ENCODE data around the gene SMAP1.

SMAP1 gene

DNA sequence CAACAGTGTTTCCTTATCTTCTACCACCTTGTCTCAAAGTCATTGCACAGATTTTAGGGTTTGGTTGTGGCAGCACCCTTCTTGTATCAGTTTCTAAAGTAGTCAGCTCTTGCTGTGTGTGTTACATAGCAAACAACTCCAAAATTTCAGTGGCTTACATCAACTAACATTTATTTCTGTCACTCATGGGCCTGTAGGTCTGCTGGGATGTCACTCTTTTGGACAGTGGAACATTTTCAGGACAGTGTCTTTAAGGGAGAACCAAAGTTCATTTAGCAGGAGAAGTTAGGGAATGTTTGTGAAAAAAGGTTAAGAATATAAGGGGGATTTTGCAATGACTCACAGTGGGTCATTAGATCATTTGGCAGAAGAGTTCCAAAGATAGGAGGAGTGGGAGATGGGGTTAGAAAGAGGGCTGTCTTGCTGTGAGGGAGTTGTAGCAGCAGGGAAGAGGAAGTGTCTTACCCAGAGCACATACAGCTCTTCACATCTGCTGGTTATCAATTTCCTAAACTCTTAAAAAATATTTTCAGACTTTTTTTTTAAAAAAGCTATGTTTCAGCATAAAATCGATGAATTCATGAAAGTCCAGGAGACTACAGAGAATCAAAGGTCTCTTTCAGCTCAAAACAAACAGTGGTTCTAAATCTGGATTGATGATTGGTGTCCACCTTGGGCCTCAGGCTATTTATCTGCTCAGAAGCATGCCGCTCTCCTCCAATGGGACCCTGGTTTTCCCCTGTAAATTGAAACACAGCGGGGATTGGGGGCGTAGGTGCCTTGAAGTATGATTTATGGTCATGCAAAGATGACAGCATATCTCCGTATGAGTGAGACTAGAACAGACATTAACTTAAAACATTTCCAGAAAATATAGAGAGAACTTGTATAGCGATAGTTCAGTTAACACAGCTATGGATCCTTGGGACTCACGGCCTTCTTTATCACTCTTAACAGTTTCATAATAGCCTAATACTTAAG, 171.9 kb downstream of the SMAP1 start:
- H3K4me3 ChIP-seq (ENCODE audit: low read depth, low read length): no peak overlapping the region

DNA sequence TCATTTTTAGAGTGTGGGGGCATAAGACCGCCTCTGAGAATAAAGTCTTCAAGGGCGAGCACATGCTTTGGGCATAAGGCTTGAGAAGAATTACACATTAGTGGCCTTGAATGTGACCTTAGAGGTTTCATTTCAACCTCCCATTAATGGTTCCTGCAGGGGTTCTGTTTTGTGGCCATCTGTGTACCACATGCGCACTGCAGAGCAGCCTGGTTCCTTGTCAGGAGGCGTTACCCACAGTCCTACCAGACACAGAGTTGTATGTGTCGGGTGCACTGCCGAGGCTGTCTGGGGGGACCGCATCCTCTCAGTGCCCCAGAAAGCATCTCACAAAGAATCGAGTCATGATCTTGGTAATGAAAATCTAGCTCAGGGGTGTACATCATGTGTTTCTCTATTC, 173.4 kb downstream of the SMAP1 start:
- H3K4me3 ChIP-seq (ENCODE audit: low read depth, low read length): no peak overlapping the region

GRCh38 chr6:70842541-70842940, 174.9 kb downstream of the SMAP1 start:
- H3K4me3 ChIP-seq (ENCODE audit: low read depth, low read length): no peak overlapping the region

- no peak overlapping the region for H3K4me3 ChIP-seq (ENCODE audit: low read depth, low read length)
Observed at GRCh38 chr6:70843328-70843918, 175.7 kb downstream of the SMAP1 start.

DNA sequence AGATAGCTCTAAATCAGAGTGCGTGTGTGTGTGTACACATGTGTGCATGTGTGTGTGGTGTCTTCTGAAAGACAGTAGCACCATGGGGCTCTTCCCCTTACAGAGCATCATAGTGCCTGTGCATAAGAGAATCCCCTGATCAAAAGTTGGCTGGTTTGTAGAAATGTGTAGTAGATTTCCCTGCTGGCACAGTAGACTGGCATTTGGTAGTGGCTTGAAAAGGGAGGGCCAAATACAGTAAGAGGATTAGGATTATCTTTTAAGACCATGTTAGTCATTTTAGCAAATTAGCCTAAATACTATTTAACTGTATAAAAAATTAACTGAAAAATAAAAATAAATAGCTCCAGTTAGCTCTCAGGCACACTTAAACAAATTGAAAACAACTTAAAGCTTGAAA, 176.6 kb downstream of the SMAP1 start:
- no peak overlapping the region for H3K4me3 ChIP-seq (ENCODE audit: low read depth, low read length)

DNA sequence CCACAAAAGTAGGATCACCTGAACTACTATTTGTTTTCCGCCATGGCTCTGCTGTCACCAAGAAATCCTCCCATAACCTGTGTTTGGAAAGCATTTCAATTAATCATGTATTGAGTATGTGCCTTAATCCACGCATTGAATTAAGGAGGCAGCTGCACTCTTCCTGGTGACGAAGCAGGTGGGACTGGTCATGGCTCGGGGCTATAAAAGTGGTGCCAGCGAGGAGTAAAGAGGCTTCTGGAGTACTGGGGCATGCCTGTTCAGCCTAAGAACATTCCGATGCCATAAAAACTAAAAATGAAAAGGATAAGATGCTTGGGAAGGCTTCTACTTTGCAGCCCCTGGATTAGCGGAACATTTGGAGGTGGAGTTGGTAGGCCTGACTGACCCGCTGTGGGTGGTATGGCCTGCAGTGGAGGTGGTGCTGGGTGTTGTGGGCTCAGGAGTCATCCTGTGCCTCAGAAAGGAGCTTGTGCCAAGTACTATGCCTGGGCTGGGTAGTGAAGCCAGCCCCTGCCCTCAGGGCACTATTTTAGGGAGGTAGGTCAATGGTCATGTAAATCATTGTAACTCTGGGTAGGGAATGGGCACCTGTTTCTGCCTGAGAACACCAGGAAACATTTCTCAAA, 178.6 kb downstream of the SMAP1 start:
- no peak overlapping the region for H3K4me3 ChIP-seq (ENCODE audit: low read depth, low read length)

DNA sequence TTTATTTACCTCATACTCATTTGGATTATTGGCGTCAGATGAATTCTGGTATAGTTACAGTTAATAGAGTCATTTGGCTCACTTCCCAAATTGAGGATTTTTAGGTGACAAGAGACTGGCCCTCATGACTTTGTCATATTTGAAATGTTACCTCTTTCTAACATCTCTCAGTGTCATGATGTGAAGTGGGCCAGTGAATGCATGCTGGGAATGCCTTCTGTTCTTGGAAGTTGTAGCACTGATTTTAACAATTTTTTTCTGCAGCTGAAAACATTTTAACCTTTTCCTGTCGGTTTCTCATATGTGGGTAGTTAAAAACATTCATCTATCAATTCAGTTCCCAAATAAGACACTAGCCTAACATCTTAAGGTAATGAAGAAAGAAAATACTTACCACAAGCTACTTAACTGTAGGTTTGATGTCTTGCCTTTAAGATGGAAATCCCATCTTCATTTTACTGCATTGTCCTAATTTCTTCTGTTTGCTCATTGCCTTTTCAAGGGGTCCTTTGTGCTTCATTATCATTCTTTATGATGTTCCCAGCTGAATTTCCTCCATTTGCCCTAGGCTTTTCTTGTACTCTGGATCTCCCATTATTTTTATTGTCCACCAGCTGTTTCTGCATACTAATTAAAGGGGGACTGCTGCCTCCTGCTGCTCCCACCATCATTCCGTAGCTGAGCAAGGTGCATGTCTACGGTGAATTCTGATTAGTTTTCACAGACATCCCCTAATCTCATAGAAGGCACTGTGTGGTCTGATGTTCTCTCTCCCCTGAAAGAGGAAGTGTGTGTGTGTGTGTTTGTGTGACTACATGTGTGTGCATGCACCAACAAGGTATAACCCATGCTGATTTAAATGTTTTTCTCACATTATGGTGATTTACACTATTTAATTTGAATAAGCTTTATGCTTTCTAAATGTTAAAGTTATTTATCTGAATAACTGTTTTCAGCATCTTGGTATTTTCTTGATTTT, 179.7 kb downstream of the SMAP1 start:
- no peak overlapping the region for H3K4me3 ChIP-seq (ENCODE audit: low read depth, low read length)

DNA sequence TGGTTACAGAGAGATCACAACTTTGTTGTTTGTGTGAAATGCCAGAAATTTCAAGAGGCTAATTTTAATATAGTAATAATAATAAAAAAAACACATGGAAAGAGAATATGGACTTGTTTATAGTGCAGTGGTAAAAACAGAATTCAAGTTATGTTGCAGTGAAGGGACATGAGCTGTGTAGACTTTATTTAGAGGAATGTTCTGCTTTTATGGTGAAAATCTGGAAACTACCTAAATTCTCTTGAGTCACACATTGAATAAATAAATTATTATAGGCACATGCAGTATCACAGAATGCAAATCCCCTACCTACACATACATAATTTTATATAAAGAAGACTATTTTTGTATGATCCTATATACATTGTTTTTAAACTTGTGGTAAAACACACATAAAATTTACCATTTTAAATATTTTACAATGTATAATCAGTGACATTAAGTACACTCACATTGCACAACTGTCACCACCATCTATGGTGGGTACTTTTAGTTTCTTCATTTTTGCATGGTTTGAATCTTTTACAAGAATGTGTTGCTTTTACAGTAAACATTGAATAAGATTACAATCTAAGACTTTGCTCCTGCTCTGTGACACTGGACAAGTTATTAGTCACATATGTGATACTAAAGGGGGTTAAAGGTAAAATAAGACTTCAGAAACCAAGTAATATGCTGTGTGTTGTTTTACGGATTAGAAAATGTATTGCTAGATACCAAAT, 181.8 kb downstream of the SMAP1 start:
- H3K4me3 ChIP-seq (ENCODE audit: low read depth, low read length): no peak overlapping the region

DNA sequence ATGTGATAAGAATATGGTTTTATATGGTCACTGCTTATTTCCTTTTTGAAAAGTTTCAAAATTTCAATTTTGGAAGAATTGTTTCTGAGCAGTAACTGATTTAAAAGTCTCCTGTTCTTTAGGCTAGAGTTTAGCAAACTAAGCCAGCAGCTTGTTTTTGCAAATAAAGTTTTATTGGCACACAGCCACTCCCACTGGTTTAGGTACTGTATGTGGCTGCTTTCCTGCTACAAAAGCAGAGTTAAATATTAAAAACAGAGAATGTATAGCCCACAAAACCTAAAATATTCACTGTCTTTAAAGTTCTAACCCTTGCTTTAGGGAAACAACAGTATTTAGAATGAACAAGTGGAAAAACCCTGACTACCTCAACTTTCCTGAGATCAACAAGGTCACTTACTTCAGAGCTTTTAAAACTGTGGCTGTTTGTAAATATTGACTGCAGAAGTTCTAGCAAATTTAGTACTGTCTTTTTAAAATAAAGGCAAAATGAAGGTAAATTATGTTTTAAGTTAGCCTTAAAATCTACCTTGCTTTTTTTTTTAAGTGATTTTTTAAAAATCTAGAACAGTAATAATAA, 185.1 kb downstream of the SMAP1 start:
- H3K4me3 ChIP-seq (ENCODE audit: low read depth, low read length): no peak overlapping the region

- no peak overlapping the region for H3K4me3 ChIP-seq (ENCODE audit: low read depth, low read length)
Observed at GRCh38 chr6:70857387-70858077, 189.8 kb downstream of the SMAP1 start.

GRCh38 chr6:70860045-70860444, 192.4 kb downstream of the SMAP1 start:
- H3K4me3 ChIP-seq (ENCODE audit: low read depth, low read length): no peak overlapping the region

- no peak overlapping the region for H3K4me3 ChIP-seq (ENCODE audit: low read depth, low read length)
Observed at GRCh38 chr6:70860920-70861319, 193.2 kb downstream of the SMAP1 start.

- H3K4me3 ChIP-seq (ENCODE audit: low read depth, low read length): no peak overlapping the region
Observed at GRCh38 chr6:70863343-70863742, 195.7 kb downstream of the SMAP1 start.

GRCh38 chr6:70864401-70864800, 196.7 kb downstream of the SMAP1 start:
- H3K4me3 ChIP-seq (ENCODE audit: low read depth, low read length): no peak overlapping the region

DNA sequence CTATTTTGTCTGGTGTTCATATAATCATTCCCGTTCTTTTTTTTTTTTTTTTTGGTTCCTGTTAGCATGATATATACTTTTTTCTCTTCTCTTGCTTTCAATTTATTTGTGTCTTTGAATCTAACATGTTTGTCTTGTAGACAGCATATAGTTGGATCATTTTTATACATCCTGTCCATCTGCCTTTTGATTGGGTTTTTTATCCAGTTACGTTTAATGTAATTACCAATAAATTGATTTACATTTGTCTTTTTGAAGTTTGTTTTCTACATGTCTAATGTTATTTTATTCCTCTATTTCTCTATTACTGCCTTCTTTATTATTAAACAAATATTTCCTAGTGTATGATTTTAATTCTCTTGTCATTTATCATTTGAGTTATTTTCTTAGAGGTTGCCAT, 204.8 kb downstream of the SMAP1 start:
- no peak overlapping the region for H3K4me3 ChIP-seq (ENCODE audit: low read depth, low read length)

DNA sequence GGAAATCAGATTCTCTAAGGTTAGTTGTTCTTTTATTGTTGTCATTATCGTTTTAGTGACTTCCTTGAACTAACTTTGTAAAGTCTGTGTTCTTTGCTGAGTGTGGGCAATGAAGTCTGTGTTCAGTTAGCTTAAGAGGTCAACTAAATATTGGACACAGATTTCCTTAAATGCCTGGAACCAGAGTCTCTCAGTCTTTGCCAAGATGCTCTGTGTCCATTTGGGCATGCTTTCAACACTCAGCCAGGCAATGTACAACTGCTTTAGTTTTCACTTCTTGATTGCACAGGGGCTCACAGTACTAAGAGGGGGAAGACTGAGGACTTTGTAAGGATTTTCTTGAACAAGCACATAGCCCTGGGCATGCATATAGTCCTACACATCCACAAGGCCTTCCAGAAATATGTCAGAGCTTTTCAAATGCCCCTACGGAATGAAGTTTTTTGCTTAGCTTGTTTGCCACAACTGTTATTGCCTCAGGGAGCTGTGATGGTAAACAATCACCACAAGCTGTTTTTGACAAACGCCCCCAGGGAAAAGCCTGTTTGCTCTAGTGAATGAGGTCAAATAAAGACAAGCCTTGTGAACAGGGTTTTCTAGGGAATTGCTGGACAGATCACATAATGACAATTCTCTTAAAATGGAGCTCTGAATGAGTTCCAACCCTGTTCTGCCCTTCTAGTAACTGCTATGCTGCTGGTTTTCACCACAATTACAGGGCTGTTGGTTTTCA, 206.7 kb downstream of the SMAP1 start:
- H3K4me3 ChIP-seq (ENCODE audit: low read depth, low read length): no peak overlapping the region

DNA sequence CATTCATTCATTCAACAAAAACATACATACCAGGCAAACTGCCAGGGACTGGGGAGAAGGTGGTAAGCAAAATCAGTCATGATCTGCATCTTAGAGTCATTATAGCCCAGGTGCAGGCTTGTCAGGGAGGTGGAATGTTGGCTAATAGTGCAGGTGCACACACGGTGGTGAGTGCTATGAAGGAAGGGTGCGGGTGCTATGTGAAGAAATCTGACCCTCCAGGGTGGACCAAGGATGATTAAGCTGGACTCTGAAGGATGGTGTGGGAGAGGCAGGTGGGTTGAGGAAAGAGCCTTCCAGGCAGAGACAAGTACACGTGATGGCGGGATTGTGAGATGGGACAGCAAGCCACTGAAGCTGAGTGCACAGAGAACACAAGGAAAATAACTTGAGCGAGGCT, 211.8 kb downstream of the SMAP1 start:
- H3K4me3 ChIP-seq (ENCODE audit: low read depth, low read length): no peak overlapping the region

Measured in iPS-11a (cell line).